Endothelial cell of umbilical vein (primary cell): ENCODE data around the gene DGCR2. TPM values are rescaled to one million over a fixed set of nuclear protein-coding genes. Genes with fewer than 3 reads are reported as not detected.

Experiments
- BruUV-seq: library from RNA; stranded (reverse); fragments of 400-500 nt; replicated peaks from 2 replicates; lab custom pipeline; 2021; lab: Mats Ljungman, UMichigan
- CTCF ChIA-PET: fragments of 300-600, 350-600 bp; sonication (Branson Sonifier 250); formaldehyde crosslinking; loops from one replicate; lab custom pipeline; 2021; ENCODE audit warnings: antibody characterized with exemption, inconsistent platforms; lab: Charles Lee
- POLR2A ChIA-PET: fragments of 300-600, 350-600 bp; sonication (Branson Sonifier 250); formaldehyde crosslinking; loops from one replicate; lab custom pipeline; 2021; ENCODE audit warnings: antibody characterized with exemption, inconsistent platforms; lab: Charles Lee
- DNase-seq: peaks from one replicate; pipeline ENCODE4 v3.0.0-alpha.2; 2011; ENCODE audit warnings: low read depth, low spot score
- FAIRE-seq: peaks from 2 replicates; lab custom pipeline; 2011; peaks lifted over from hg19 to GRCh38; lab: Jason Lieb, UNC
- H2AFZ ChIP-seq: 2 replicates; pipeline ENCODE4 v1.6.0; 2012; ENCODE audit warnings: low read depth, low read length, control low read depth, inconsistent platforms
- H3K27ac ChIP-seq: 2 replicates; pipeline ENCODE4 v1.5.1; 2011; ENCODE audit warnings: low read depth, mild to moderate bottlenecking, control low read depth, low read length, moderate library complexity; ENCODE audit not compliant: insufficient read depth
- H3K27me3 ChIP-seq, 2 experiments: 2 replicates each; pipeline versions ENCODE4 v1.6.0 to v1.6.1; 2011; ENCODE audit warnings: low read length in 2 of 2, mixed read lengths in 1 of 2; ENCODE audit not compliant: control insufficient read depth in 2 of 2, insufficient read depth in 2 of 2
- H3K36me3 ChIP-seq, 2 experiments: 2 replicates in 1 of 2; 3 replicates in 1 of 2; pipeline ENCODE4 v1.5.1; 2011; ENCODE audit warnings: low read length in 2 of 2, mild to moderate bottlenecking in 1 of 2, moderate library complexity in 1 of 2; ENCODE audit not compliant: control insufficient read depth in 2 of 2, insufficient read depth in 2 of 2; ENCODE audit errors: extremely low read depth in 1 of 2
- H3K4me1 ChIP-seq: 3 replicates; pipeline ENCODE4 v1.5.1; 2011; ENCODE audit warnings: mild to moderate bottlenecking, low read length; ENCODE audit not compliant: control insufficient read depth, insufficient read depth; ENCODE audit errors: extremely low read depth
- H3K4me2 ChIP-seq: 2 replicates; pipeline ENCODE4 v1.6.1; 2011; ENCODE audit warnings: low read length, control low read depth, mixed read lengths; ENCODE audit not compliant: insufficient read depth
- H3K4me3 ChIP-seq, 3 experiments: fragments of 200-600 bp in 1 of 3; sonication (generic), shearing (Covaris generic) in 1 of 3; replicated peaks in 1 of 3; 2 replicates each; pipeline ENCODE4 v1.5.1; 2011 to 2016; ENCODE audit warnings: control low read depth in 3 of 3, low read length in 3 of 3, mild to moderate bottlenecking in 2 of 3, inconsistent platforms in 1 of 3, low read depth in 1 of 3, moderate library complexity in 1 of 3; ENCODE audit not compliant: insufficient read depth in 1 of 3
- H3K79me2 ChIP-seq: 2 replicates; pipeline ENCODE4 v1.6.0; 2012; ENCODE audit warnings: low read length, inconsistent platforms; ENCODE audit not compliant: control insufficient read depth, insufficient read depth
- H3K9ac ChIP-seq: replicated peaks from 2 replicates; pipeline ENCODE3; 2011; ENCODE audit warnings: low read length, control low read depth; ENCODE audit not compliant: insufficient read depth; ENCODE audit errors: extremely low read depth
- H3K9me1 ChIP-seq: replicated peaks from 3 replicates; pipeline ENCODE4 v1.6.0; 2011; ENCODE audit warnings: mild to moderate bottlenecking, low read length; ENCODE audit not compliant: control insufficient read depth, insufficient read depth; ENCODE audit errors: extremely low read depth
- H3K9me3 ChIP-seq: replicated peaks from 2 replicates; pipeline ENCODE4 v1.5.1; 2012; ENCODE audit warnings: low read length, inconsistent platforms; ENCODE audit not compliant: control insufficient read depth, insufficient read depth
- H4K20me1 ChIP-seq: replicated peaks from 2 replicates; pipeline ENCODE3; 2011; ENCODE audit warnings: mild to moderate bottlenecking, low read length; ENCODE audit not compliant: control insufficient read depth, insufficient read depth; ENCODE audit errors: extremely low read depth
- CTCF ChIP-seq, 2 donors: IDR thresholded peaks; 1 replicate in 1 of 2; 2 replicates in 1 of 2; pipeline ENCODE4 v1.5.1; 2011; ENCODE audit warnings: low read length in 2 of 2, mild to moderate bottlenecking in 2 of 2, moderate library complexity in 2 of 2, control low read depth in 1 of 2, inconsistent platforms in 1 of 2, low read depth in 1 of 2; ENCODE audit not compliant: insufficient read depth in 1 of 2; ENCODE audit errors: extremely low read depth in 1 of 2
- EZH2 ChIP-seq: IDR thresholded peaks from 2 replicates; pipeline ENCODE4 v1.6.1; 2012; ENCODE audit warnings: borderline replicate concordance, low read depth, mild to moderate bottlenecking, moderate library complexity, low read length, inconsistent platforms; ENCODE audit not compliant: severe bottlenecking
- FOS ChIP-seq: IDR thresholded peaks from 2 replicates; pipeline ENCODE4 v1.6.1; 2011; ENCODE audit warnings: mild to moderate bottlenecking, low read length, moderate library complexity, borderline replicate concordance; ENCODE audit not compliant: insufficient read depth
- GATA2 ChIP-seq: IDR thresholded peaks from 2 replicates; pipeline ENCODE4 v1.7.0; 2011; ENCODE audit warnings: low read depth, mild to moderate bottlenecking, moderate library complexity, mixed read lengths, low read length; ENCODE audit not compliant: insufficient read length, insufficient read depth
- JUN ChIP-seq: IDR thresholded peaks from 2 replicates; pipeline ENCODE4 v1.6.1; 2011; ENCODE audit warnings: borderline replicate concordance, low read depth; ENCODE audit not compliant: insufficient read length, insufficient read depth
- MAX ChIP-seq: IDR thresholded peaks from 2 replicates; pipeline ENCODE4 v1.6.1; 2011; ENCODE audit not compliant: insufficient read depth, insufficient read length
- MYC ChIP-seq: IDR thresholded peaks from one replicate; pipeline ENCODE4 v1.6.1; 2011; ENCODE audit warnings: mild to moderate bottlenecking, low read depth, low read length
- POLR2A ChIP-seq: IDR thresholded peaks from 2 replicates; pipeline ENCODE4 v1.6.1; 2012; ENCODE audit warnings: low read depth, mild to moderate bottlenecking, control low read depth, low read length
- POLR2AphosphoS5 ChIP-seq: IDR thresholded peaks from 2 replicates; pipeline ENCODE4 v1.6.1; 2012; ENCODE audit warnings: low read depth, mild to moderate bottlenecking, control low read depth, low read length, moderate library complexity; ENCODE audit not compliant: insufficient read depth
- dilution Hi-C: fragments of 300-500 bp; cut with MboI; formaldehyde crosslinking; loops from one replicate; pipeline ENCODE4 v1.15.0; 2019; ENCODE audit warnings: low sequenced_read_pairs; ENCODE audit not compliant: extremely low pct_ligation_motif_present
- intact Hi-C: fragments of 100-400 bp; cut with micrococcal nuclease; formaldehyde crosslinking; loops from one replicate; pipeline ENCODE4 v1.10.0; 2022
- polyA plus RNA-seq, 4 experiments: library from polyadenylated mRNA; depleted of rRNA in 3 of 4; stranded (reverse) in 3 of 4; unstranded in 1 of 4; fragments of >200 nt; gene quantifications; 2 replicates each; pipeline versions ENCODE4 v1.2.1 to v1.2.3, GENCODE V29; 2011 to 2012; ENCODE audit warnings: missing spikeins in 1 of 4
- total RNA-seq: library from RNA; stranded (reverse); gene quantifications from 2 replicates; pipeline ENCODE4 v1.2.3, GENCODE V29; 2021

The DGCR2 gene
- total and polyA plus RNA-seq, 2 donors (not counting 3 experiments of a cell fraction or from before 2014, with no cell fraction given): 44.8 to 51.2 TPM

GRCh38 chr22:19060356-19061009 is 61.7 kb downstream of the DGCR2 start:
- no peak for FAIRE-seq
- dilution Hi-C loops: no loop called here

More at GRCh38 chr22:19060356-19061009, 61.7 kb downstream of the DGCR2 start:
- Histone ChIP-seq H2AFZ (no peak overlapping the region), H3K4me3 (no peak overlapping the region), H3K9me3 (no peaks in the 10 kb centered on the region), H3K27me3 (no peaks in the 10 kb centered on the region), H3K4me2 (no peak overlapping the region), H4K20me1 (no peaks in the 10 kb centered on the region), H3K9ac (no peak overlapping the region), H3K9me1 (no peaks in the 10 kb centered on the region), H3K27ac (no peak overlapping the region), H3K79me2 (no peaks in the 10 kb centered on the region), H3K4me1 (peaks cover 8% of the 10 kb centered on the region), H3K36me3 (peaks cover 2 to 38% of the 10 kb centered on the region in 2 experiments)
- no TSS peak for BruUV-seq
- CTCF ChIA-PET: no interaction called here
- no peak for DNase-seq
- TF ChIP-seq JUN: no peak
- TF ChIP-seq MAX: no peak
- TF ChIP-seq FOS: no peak
- TF ChIP-seq MYC: no peak
- TF ChIP-seq GATA2: no peak
- no peak for TF ChIP-seq POLR2A
- TF ChIP-seq CTCF (IDR thresholded peaks at IDR 0.05; ENCODE audit: extremely low read depth in 1 of 2, insufficient read depth in 1 of 2, low read depth in 1 of 2, low read length in 2 of 2): no peak
- TF ChIP-seq POLR2AphosphoS5: no peak
- no peak for TF ChIP-seq EZH2
- intact Hi-C loops: no loop called here
- POLR2A ChIA-PET: no interaction called here
